Measurements from ENCODE around the gene PCDHGA1.
"Not testable (repeated sequence)": the region's sequence is repeated elsewhere in the genome, so short reads cannot be mapped to it uniquely, and the experiment has no call there.

Gene PCDHGA1

GRCh38 chr5:141375444-141376155 is 45.3 kb downstream of the PCDHGA1 start:
- in situ Hi-C loops (cut with HindIII; ENCODE audit: low sequenced_read_pairs), result not testable (repeated sequence)

- in situ Hi-C loops (cut with HindIII; ENCODE audit: low sequenced_read_pairs), result no loop called here
Measured at GRCh38 chr5:141382469-141383294, 52.4 kb downstream of the PCDHGA1 start, which contains the start of gene PCDHGA7. TSS of gene PCDHGA7 (plus strand) at chr5:141382742. CDS start at chr5:141382900, 158 bp downstream.

GRCh38 chr5:141383345-141383744 is 53.0 kb downstream of the PCDHGA1 start:
- in situ Hi-C loops (cut with HindIII; ENCODE audit: low sequenced_read_pairs), result no loop called here

- in situ Hi-C loops (cut with HindIII; ENCODE audit: low sequenced_read_pairs), result no loop called here
Measured at GRCh38 chr5:141384471-141385267, 54.4 kb downstream of the PCDHGA1 start.

- in situ Hi-C loops (cut with HindIII; ENCODE audit: low sequenced_read_pairs), result not testable (repeated sequence)
Measured at GRCh38 chr5:141387557-141388311, 57.4 kb downstream of the PCDHGA1 start, which contains the start of gene PCDHGB4. TSS of gene PCDHGB4 (plus strand) at chr5:141387698. CDS start at chr5:141387885, 187 bp downstream.

GRCh38 chr5:141388661-141389060 is 58.3 kb downstream of the PCDHGA1 start:
- in situ Hi-C loops (cut with HindIII; ENCODE audit: low sequenced_read_pairs), result no loop called here

- in situ Hi-C loops (cut with HindIII; ENCODE audit: low sequenced_read_pairs), result loop anchor here (5.0 kb wide), 1 partner anchor 62 kb away; no protein-coding TSS in a partner anchor
Measured at GRCh38 chr5:141389153-141390042, 59.1 kb downstream of the PCDHGA1 start.

GRCh38 chr5:141392429-141393198 is 62.3 kb downstream of the PCDHGA1 start, which contains the start of gene PCDHGA8:
TSS of gene PCDHGA8 (plus strand) at chr5:141392633. CDS start at chr5:141392814, 181 bp downstream.
- in situ Hi-C loops (cut with HindIII; ENCODE audit: low sequenced_read_pairs), result loop anchor here (5.0 kb wide), 1 partner anchor 65 kb away; no protein-coding TSS in a partner anchor

GRCh38 chr5:141393267-141393666 is 63.0 kb downstream of the PCDHGA1 start:
- in situ Hi-C loops (cut with HindIII; ENCODE audit: low sequenced_read_pairs), result loop anchor here (5.0 kb wide), 1 partner anchor 66 kb away; no protein-coding TSS in a partner anchor

GRCh38 chr5:141394401-141395187 is 64.3 kb downstream of the PCDHGA1 start:
- in situ Hi-C loops (cut with HindIII; ENCODE audit: low sequenced_read_pairs), result loop anchor here (5.0 kb wide), 1 partner anchor 67 kb away; no protein-coding TSS in a partner anchor

- in situ Hi-C loops (cut with HindIII; ENCODE audit: low sequenced_read_pairs), result not testable (repeated sequence)
Measured at GRCh38 chr5:141397756-141398551, 67.6 kb downstream of the PCDHGA1 start, which contains the start of gene PCDHGB5. TSS of gene PCDHGB5 (plus strand) at chr5:141397947. CDS start at chr5:141398128, 181 bp downstream.

GRCh38 chr5:141398608-141399007 is 68.3 kb downstream of the PCDHGA1 start:
- in situ Hi-C loops (cut with HindIII; ENCODE audit: low sequenced_read_pairs), result no loop called here

- in situ Hi-C loops (cut with HindIII; ENCODE audit: low sequenced_read_pairs), result no loop called here
Measured at GRCh38 chr5:141399555-141400258, 69.4 kb downstream of the PCDHGA1 start.

- in situ Hi-C loops (cut with HindIII; ENCODE audit: low sequenced_read_pairs), result no loop called here
Measured at GRCh38 chr5:141402553-141403243, 72.4 kb downstream of the PCDHGA1 start, which contains the start of gene PCDHGA9. TSS of gene PCDHGA9 (plus strand) at chr5:141402778. CDS start at chr5:141402953, 175 bp downstream.

- in situ Hi-C loops (cut with HindIII; ENCODE audit: low sequenced_read_pairs), result no loop called here
Measured at GRCh38 chr5:141403387-141403786, 73.1 kb downstream of the PCDHGA1 start.

Data from endothelial cell of hepatic sinusoid (primary cell).